ENCODE data around the gene FSD1L.
A peak's percentile ranks its signal among the peaks of the same experiment; 100 is the strongest.
"Not testable (repeated sequence)": the region's sequence is repeated elsewhere in the genome, so short reads cannot be mapped to it uniquely, and the experiment has no call there.

Gene FSD1L

DNA sequence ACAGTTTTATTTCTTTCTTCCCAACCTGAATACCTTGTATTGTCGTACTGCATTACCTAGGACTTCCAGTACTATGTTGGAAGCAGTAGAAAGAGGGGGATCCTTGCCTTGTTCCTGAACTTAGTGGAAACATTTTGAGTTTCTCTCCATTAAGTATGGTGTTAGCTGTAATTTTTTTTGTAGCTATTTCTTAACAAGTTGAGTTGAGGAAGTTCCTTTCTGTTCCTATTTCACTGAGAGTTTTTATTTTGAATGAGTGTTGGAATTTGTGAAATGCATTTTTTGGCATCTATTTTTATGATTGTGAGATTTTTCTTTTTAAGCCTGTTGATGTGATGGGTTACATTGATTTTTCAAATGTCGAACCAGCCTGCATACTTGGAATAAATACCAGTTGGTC is 49.0 kb downstream of the FSD1L start:
- no peak for DNase-seq

DNA sequence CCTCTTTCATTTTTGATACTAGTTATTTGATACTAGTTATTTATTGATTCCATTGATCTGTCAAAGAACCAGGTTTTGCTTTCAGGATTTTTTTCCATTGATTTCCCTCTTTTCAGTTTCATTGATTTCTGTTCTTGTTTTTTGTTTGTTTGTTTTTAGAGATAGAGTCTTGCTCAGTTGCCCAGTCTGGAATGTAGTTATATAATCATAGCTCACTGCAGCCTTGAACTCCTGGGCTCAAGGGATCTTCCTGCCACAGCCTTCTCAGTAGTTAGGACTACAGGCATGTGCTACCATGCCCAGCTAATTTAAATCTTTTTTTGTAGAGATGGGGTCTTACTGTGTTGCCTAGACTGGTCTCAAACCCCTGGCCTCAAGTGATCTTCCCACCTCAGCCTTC is 49.9 kb downstream of the FSD1L start:
- no peak for DNase-seq

GRCh38 chr9:105500108-105500766 is 52.4 kb downstream of the FSD1L start:
- no peak for DNase-seq

DNA sequence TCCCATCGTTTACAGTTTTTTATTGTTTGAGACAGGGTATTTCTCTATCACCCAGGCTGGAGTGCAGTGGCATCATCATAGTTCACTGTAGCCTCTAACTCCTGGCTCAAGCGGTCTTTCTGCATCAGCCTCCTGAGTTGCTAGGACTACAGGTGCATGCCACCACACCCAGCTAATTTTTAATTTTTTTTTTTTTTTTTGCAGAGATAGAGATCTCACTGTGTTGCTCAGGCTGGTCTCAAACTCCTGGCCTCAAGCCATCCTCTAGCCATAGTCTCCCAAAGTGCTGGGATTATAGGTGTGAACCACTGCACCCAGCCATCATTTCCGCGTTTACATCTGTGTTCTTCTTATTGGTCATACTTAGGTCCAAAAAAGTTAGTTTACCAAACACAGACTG is 53.6 kb downstream of the FSD1L start:
- no peak for DNase-seq

DNA sequence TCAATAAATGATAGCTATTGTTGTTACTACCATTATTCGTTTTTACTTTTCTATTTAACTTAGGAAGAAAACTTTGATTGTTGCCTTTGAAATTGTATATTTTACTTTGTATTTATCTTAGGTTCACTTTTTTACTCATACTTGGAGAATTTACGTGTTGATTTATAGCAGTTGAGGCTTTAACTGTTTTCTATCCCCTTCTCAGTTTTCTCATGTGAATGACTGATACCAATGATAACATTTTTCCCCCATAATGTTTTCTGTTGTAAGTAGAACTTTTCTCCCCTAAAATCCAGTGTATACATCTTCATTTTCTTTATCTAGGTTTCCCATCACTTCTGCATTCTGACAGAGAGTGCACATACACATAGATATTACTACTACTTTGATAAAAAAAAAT is 54.4 kb downstream of the FSD1L start:
- no peak for DNase-seq

DNA sequence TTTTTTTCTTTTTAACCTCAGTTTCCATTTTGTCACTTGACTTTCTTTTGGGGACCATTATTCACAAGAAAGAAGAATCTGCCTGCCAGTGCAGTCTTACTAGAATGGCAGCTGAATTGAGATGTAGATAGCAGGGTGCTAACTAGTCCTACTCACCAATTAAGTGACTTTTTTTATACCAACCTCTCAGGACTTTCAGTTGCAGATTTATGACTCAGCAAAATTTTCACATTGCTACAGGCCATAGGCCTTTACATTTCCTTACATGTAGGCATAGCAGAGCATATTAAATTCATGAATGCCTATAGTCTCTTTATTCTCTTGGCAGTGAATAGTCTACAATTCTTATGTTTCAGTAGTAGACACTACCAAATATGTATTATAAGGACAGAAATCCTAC is 56.0 kb downstream of the FSD1L start:
- DNase-seq = no peak

- no peak for DNase-seq
Measured at GRCh38 chr9:105507096-105507790, 59.4 kb downstream of the FSD1L start.

DNA sequence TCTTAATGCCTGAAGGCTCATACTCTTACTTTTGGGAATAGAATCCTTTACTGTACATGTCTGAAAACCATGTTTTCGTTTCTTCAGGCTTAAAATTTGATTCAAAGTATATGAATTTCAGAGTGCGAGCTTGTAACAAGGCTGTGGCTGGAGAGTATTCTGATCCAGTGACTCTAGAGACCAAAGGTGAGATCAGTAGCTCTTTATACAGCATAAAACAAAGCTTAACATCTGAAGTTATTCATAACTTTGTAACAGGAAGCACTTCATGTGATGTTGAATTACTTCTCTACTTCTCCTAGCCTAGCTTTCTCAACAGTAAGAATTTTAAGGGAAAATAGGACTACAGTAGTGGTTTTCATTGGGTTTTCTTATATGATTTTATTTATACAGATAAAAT is 60.7 kb downstream of the FSD1L start:
- DNase-seq = no peak

DNA sequence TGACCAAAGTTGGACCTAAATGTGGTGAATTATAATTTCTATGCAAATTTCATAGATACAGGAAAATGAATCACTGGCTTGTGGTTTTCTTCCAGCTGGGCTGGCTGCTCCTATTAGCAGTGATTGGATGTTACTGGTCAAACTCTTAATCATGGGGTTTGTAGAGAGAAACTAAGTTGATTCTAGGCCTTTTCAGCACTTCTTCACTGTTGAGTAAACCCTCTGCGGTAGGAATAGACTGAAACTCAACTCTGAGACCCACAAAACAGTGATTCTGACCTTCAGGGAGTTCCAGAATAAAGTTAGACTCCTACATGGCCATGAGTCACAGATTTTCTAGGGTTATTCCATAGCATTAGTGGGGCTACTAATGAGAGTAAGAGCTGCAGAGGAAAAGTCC is 62.2 kb downstream of the FSD1L start:
- no peak for DNase-seq

- no peak for DNase-seq
Measured at GRCh38 chr9:105511446-105511845, 63.6 kb downstream of the FSD1L start.

GRCh38 chr9:105515811-105516413 is 68.1 kb downstream of the FSD1L start:
- no peak for DNase-seq

DNA sequence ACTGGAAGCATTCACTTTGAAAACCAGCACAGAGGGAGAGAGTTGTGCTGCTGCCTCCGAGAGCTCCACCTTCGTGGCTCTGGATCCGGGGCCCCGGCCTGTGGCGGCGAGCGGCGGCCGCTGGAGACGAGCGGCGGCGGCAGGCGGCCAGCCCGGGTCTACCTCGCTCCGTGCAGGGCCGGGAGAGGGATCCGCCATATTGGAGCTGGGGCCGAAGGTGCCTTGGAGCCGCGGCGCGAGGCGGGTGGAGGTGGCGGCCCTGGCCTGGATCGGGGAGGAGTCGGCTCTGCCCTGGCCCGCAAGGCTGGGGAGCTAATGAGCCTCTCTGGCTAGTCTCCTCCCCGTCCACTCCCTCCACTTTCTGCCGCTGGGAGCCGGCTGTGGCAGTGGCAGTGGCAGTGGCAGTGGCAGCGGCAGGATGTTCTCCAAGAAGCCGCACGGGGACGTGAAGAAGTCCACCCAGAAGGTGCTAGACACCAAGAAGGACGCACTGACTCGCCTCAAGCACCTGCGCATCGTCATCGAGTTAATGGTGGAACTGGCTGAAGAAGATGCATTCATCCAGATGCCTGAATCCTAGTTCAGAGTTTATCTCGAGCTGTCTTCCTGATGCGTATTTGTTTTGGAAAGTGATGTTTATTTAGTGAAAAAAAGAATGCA is 72.0 kb downstream of the FSD1L start:
- DNase-seq = not testable (repeated sequence)

- DNase-seq = not testable (repeated sequence)
Measured at GRCh38 chr9:105520992-105521391, 73.2 kb downstream of the FSD1L start.

DNA sequence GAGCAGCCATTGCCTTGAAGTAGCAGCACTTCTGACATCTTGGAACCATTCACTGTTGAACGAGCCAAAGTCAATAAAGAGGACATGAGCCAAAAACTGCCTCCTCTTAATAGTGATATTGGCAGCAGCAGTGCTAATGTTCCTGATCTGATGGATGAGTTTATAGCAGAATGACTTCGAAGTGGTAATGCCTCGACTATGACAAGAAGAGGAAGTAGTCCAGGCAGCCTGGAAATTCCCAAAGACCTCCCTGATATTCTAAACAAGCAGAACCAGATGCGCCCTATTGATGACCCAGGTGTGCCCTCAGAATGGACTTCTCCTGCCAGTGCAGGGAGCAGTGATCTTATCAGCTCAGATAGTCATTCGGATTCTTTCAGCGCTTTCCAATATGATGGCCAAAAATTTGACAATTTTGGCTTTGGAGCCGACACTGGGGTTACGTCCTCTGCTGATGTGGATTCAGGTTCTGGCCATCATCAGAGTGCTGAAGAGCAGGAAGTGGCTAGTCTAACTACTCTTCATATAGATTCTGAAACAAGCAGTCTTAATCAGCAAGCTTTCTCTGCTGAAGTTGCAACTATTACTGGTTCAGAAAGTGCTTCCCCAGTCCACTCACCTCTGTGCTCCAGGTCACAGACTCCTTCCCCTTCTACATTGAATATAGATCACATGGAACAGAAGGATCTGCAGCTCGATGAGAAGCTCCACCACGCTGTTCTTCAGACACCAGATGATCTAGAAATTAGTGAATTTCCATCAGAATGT is 75.0 kb downstream of the FSD1L start:
- not testable (repeated sequence) for DNase-seq

DNA sequence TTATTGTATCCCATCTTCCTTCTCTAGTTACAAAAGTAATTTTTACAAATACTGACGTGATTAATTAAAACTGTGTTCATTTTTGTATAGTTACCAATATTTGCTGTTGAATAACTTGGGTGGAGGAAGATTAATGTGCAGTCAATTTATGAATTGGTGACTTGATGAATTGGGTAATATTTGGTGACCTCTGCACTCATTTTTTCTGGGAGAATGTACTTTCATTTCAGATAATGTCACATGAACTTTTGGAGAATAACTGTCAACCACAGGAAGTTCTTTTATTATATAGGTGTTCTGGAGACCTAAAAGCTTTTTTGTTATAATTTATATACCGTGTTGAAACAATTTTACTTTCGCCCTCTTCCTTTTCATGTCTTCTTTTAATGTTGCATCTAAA is 83.7 kb downstream of the FSD1L start:
- no peak for DNase-seq

DNA sequence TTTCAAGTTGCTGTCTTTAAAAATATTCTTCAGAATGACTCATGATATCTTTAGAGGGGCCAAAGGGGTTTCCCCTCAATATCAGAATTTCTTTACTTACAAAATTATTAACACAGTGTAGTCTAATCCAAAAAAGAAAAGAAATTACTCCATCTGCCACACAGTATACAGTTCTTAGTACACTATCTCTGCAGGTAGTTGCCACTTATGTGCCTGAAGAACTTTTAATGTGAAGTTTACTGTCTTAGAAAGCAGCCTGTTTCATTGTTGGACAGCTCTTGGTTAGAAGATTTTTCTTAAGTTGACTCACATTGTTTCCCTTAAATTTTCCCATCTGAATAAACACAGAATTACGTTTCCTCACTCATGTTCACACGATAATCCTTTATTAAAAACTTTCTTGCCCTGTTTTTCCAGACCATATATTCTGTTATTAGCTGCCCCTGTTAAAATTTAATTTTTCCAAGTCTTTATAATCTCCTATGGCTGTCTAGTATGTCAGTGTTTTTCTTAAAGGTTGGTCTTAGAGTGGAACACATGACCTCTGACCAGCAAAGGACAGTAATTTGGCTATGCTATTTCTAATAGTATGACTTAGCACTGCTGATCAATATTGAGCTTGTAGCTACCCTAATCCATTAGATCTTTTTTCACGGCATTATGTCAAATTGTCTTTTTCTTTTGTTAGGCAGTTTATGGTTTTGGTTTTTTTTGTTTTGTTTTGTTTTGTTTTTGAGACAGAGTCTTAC is 88.3 kb downstream of the FSD1L start:
- no peak for DNase-seq

DNA sequence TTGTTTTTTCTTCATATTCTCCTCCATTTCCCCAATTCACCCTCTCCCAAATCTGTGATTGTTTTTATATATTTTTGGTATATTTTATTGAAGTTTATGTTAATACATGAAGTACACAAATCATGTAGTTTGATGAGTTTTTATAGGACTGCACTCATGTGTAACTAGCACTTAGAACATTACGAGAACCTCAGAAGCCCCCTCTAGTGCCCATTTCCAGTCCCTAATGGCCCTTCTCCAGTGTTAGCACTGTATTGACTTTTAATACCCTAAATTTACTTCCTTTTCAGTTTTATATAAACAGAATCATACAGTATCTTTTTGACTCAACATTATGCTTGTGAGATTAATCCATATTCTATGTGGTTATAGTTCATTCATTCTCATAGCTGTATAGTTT is 91.6 kb downstream of the FSD1L start:
- no peak for DNase-seq

- no peak for DNase-seq
Measured at GRCh38 chr9:105541838-105542237, 94.0 kb downstream of the FSD1L start.

DNA sequence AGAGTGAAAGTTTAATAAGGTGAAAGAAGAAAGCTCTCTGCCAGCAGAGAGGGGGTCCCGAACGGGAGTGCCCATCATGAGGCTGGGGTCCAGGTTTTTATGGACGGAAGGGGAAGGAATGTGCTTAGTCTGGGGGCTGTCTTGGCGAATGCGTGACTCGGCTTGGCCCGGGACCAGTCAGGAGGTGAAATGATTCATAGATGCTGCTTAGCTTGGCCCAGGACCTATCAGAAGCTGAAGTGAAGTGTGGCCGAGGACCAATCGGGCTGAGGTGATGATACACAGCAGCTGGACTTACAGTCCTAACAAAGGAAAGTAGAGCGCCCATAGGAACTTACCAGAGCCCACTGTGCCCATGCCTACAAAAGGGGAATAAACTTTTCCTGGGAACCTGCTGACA is 106.2 kb downstream of the FSD1L start:
- DNase-seq = no peak

DNA sequence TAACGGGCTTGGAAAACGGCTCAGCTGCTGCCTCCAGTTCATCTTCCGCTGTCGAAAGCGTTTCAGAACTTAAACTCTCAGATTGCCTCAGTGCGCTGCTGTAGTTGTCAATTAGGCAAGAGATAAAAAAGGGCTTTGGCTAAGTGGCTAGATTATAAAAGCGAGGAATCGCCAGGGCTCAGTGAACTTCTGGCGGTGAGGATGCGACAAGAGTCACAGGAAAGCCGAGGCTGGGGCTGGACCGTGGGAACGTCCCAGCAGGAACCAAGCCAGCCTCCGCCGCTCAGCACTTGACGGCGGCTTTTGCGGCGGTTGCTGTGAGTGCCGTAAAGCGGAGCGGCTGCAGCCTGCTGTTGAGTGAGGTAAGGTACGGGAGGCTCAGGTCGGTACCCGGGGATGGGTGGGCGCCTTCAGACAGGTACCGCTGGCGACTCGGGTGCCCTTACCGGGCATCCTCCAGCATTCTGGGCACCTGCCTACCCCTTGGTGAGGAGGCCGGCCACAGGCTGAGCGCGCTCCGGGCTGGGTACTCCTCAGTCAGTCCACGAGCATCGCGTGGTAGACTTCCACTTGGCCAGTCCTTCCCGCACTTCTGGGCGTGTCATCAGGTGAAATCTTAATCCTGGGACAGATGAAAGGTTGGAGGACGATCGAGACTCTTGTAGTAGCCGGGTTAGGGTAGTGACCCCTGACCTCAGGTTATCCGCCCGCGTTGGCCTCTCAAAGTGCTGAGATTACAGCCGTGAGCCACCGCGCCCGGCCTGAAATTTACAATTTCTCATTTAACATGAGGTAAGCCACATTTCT is 110.2 kb downstream of the FSD1L start, which contains the start of gene FKTN:
TSS of gene FKTN (plus strand) at position 328 of the 807 bp plus-strand sequence. CDS start 16,902 bp downstream, outside the sequence.
- peak; percentile 66 for DNase-seq

DNA sequence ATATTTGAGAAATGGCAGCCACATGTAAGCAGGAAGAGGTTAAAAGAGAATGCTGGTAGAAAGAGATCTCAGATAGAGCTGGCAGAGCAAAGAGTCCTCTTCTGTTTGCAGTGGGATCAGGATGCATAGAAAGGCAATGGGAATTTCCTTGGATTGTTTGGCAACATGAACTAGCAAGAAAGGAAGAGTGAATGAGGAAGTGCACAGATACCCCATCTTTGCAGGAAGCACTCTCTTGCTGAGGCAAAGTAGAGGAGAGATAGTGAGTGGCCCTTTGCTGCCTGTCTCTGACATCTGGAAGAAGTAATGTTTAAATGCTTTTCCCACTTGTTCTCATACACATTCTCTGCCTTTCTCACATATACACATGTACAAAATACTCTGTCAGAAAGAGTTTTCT is 124.6 kb downstream of the FSD1L start:
- DNase-seq = no peak

Data from DMS153 (cell line).